HG03457 (cell line): ENCODE measurements around the gene STX18.
"Not testable (repeated sequence)": the region's sequence is repeated elsewhere in the genome, so short reads cannot be mapped to it uniquely, and the experiment has no call there.

Source experiments
- ATAC-seq: cut with Tn5 transposase; IDR thresholded peaks from one replicate; pipeline ENCODE4 v1.9.1; 2021; ENCODE audit warnings: moderate number of reproducible peaks; ENCODE audit not compliant: unreplicated experiment

STX18 gene

GRCh38 chr4:4555916-4556315, 14.1 kb upstream of the STX18 start:
- ATAC-seq: no peak

GRCh38 chr4:4554234-4554633, 12.4 kb upstream of the STX18 start:
- no peak for ATAC-seq

GRCh38 chr4:4552042-4552441, 10.2 kb upstream of the STX18 start:
- ATAC-seq: not testable (repeated sequence)

GRCh38 chr4:4550161-4550560, 8.3 kb upstream of the STX18 start:
- not testable (repeated sequence) for ATAC-seq

GRCh38 chr4:4549534-4549933, 7.7 kb upstream of the STX18 start:
- ATAC-seq: no peak

- no peak for ATAC-seq
Measured at GRCh38 chr4:4542774-4543485, 1.1 kb upstream of the STX18 start.

- no peak for ATAC-seq
Measured at GRCh38 chr4:4541040-4541631, 712 bp downstream of the STX18 start.

GRCh38 chr4:4539481-4539880, 2.4 kb downstream of the STX18 start:
- ATAC-seq: no peak

- ATAC-seq: no peak
Measured at GRCh38 chr4:4535590-4535989, 6.3 kb downstream of the STX18 start.

GRCh38 chr4:4534515-4535145, 7.2 kb downstream of the STX18 start:
- no peak for ATAC-seq

GRCh38 chr4:4533461-4534169, 8.2 kb downstream of the STX18 start:
- ATAC-seq: peak; percentile 64

- ATAC-seq: no peak
Measured at GRCh38 chr4:4532371-4533154, 9.3 kb downstream of the STX18 start.

- no peak for ATAC-seq
Measured at GRCh38 chr4:4529392-4529791, 12.5 kb downstream of the STX18 start.

GRCh38 chr4:4526401-4526800, 15.4 kb downstream of the STX18 start:
- ATAC-seq: no peak

- ATAC-seq: peak; percentile 96
Measured at GRCh38 chr4:4524364-4524763, 17.5 kb downstream of the STX18 start.

GRCh38 chr4:4521731-4522130, 20.1 kb downstream of the STX18 start:
- ATAC-seq: no peak

GRCh38 chr4:4521136-4521535, 20.7 kb downstream of the STX18 start:
- no peak for ATAC-seq

- no peak for ATAC-seq
Measured at GRCh38 chr4:4519297-4519894, 22.5 kb downstream of the STX18 start.

GRCh38 chr4:4518747-4519146, 23.1 kb downstream of the STX18 start:
- no peak for ATAC-seq

- no peak for ATAC-seq
Measured at GRCh38 chr4:4514786-4515185, 27.1 kb downstream of the STX18 start.

GRCh38 chr4:4512282-4512681, 29.6 kb downstream of the STX18 start:
- ATAC-seq: no peak
